ENCODE measurements around the gene KRT77.

Gene KRT77

DNA sequence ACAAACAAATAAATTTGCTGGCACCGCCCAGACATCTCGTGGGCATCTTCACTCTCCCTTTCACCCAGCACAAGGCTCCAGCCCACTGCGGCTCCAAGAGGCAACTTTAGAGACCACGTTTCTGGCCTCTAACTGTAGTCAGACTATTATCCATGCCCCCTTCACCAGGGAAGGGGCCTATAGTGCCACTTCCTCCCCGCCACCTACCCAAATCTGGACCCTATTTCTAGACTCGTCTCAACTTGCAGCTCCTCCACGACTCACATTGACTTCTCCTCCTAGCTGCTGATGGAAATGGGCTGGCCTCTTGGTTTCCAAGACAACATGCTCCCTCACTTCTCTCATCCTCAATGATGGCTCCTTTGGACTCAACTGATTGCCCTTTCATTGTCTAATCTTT is 35.4 kb downstream of the KRT77 start:
- no peaks in the 10 kb centered on the region for H3K4me1 Mint-ChIP-seq (ENCODE audit: low read depth)

DNA sequence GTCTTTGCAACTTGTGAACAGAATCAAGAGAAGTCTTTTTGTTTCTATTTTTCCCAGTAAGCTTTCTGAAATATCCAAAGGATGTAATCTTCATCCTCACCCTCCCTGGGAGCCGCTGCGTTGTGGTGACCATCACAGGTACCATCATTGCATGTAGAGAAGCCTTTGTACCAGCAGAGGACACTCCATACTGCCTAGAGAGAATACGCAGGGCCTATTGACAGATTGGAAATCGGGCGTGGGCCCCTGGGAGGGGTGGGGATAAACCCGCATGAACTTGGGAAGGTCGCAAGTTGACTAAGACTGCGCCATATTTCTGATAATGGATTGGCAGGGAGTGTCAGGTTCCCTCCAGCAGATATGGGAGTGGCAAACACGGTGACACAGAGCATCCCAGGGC is 35.8 kb downstream of the KRT77 start:
- Mint-ChIP-seq H3K27ac (no peak overlapping the region), H3K27me3 (no peaks in the 10 kb centered on the region), H3K4me3 (no peak overlapping the region), H3K36me3 (ENCODE audit: low read depth) (no peaks in the 10 kb centered on the region), H3K4me1 (ENCODE audit: low read depth) (peaks cover under 1% of the 10 kb centered on the region), H3K9me3 (no peaks in the 10 kb centered on the region)

More for the DNA sequence above, 35.4 kb downstream of the KRT77 start:
- Mint-ChIP-seq H3K27ac (no peak overlapping the region), H3K36me3 (ENCODE audit: low read depth) (no peaks in the 10 kb centered on the region), H3K9me3 (no peaks in the 10 kb centered on the region), H3K4me3 (no peak overlapping the region), H3K27me3 (no peaks in the 10 kb centered on the region)

- H3K36me3 Mint-ChIP-seq (ENCODE audit: low read depth): no peaks in the 10 kb centered on the region
- peaks cover 9% of the 10 kb centered on the region for H3K4me1 Mint-ChIP-seq (ENCODE audit: low read depth)
- H3K9me3 Mint-ChIP-seq: no peaks in the 10 kb centered on the region
- no peaks in the 10 kb centered on the region for H3K27me3 Mint-ChIP-seq
- H3K27ac Mint-ChIP-seq: no peak overlapping the region
- H3K4me3 Mint-ChIP-seq: no peak overlapping the region
Observed at GRCh38 chr12:52666471-52666870, 36.9 kb downstream of the KRT77 start.

DNA sequence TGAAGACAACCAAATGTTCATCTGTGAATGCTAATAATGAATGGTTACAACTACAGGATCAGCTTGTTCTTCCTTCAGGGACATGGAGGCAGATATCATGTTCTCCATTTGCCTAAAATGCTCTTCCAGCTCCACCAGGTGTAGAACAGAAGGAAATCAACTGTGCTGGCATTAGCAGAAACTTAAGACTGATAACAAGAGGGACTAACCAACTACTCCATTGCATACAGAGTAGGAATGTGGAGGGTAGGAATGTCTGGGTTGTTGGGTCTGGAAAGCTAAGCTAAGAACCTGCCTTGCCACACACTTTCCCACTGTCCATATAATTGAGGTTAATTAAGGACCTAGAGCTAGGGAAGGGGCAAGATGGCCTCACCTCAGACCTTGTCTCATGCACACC is 39.9 kb downstream of the KRT77 start:
- Mint-ChIP-seq H3K27me3 (no peaks in the 10 kb centered on the region), H3K4me3 (no peak overlapping the region), H3K36me3 (ENCODE audit: low read depth) (no peaks in the 10 kb centered on the region), H3K9me3 (no peaks in the 10 kb centered on the region), H3K27ac (no peak overlapping the region), H3K4me1 (ENCODE audit: low read depth) (peaks cover 9% of the 10 kb centered on the region)

DNA sequence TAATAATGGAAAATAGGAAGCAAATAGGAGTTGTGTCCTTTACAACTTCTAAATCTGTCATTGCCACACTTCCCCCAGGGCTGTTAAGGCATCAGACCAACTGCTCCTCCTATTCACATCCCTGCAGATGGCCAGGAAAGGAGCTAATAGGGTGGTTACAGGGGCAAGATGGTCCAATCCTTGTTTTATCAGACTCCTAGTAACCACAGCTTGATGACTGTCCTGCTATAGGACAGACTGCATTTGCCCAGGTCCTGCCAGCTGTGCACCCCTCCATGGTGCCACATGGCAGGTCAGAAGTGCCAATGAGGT is 40.5 kb downstream of the KRT77 start:
- Mint-ChIP-seq H3K36me3 (ENCODE audit: low read depth) (no peaks in the 10 kb centered on the region), H3K27ac (no peak overlapping the region), H3K4me3 (no peak overlapping the region), H3K27me3 (no peaks in the 10 kb centered on the region), H3K9me3 (no peaks in the 10 kb centered on the region), H3K4me1 (ENCODE audit: low read depth) (peaks cover 9% of the 10 kb centered on the region)

- peaks cover 9% of the 10 kb centered on the region for H3K4me1 Mint-ChIP-seq (ENCODE audit: low read depth)
- no peaks in the 10 kb centered on the region for H3K27me3 Mint-ChIP-seq
- H3K4me3 Mint-ChIP-seq: no peak overlapping the region
- H3K27ac Mint-ChIP-seq: no peak overlapping the region
- no peaks in the 10 kb centered on the region for H3K9me3 Mint-ChIP-seq
- H3K36me3 Mint-ChIP-seq (ENCODE audit: low read depth): no peaks in the 10 kb centered on the region
Observed at GRCh38 chr12:52662093-52662917, 41.0 kb downstream of the KRT77 start.

- H3K4me1 Mint-ChIP-seq (ENCODE audit: low read depth): peaks cover 9% of the 10 kb centered on the region
Observed at GRCh38 chr12:52661668-52662067, 41.7 kb downstream of the KRT77 start.

DNA sequence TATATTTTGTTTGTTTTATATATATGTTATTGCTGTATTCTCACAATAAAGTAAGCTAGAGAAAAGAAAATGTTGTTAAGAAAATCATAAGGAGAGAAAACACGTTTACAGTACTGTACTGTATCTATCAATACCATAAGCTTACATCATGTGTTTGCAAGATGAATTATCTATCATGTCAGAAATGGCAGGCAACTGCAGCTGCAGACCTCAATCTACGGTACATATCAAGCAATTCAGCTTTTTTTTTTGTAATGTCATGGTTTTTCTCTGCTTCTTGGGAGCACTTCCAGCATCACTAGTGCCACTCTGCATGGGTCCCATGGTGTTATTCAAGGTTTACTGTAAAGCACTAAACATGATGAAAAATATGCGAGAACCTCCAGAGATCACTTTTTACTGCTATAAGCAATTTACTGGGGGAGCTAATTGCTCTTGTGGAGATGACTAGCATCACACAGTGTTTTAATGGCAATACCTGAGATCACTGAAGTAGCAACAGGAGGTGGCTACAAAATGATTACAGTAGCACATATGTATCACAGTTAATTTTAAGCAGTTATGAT is 42.3 kb downstream of the KRT77 start:
- Mint-ChIP-seq H3K27ac (no peak overlapping the region), H3K4me1 (ENCODE audit: low read depth) (peaks cover 9% of the 10 kb centered on the region), H3K27me3 (no peaks in the 10 kb centered on the region), H3K9me3 (no peaks in the 10 kb centered on the region), H3K36me3 (ENCODE audit: low read depth) (no peaks in the 10 kb centered on the region), H3K4me3 (no peak overlapping the region)

More at GRCh38 chr12:52661668-52662067, 41.7 kb downstream of the KRT77 start:
- Mint-ChIP-seq H3K4me3 (no peak overlapping the region), H3K27me3 (no peaks in the 10 kb centered on the region), H3K27ac (no peak overlapping the region), H3K36me3 (ENCODE audit: low read depth) (no peaks in the 10 kb centered on the region), H3K9me3 (no peaks in the 10 kb centered on the region)

GRCh38 chr12:52659951-52660350 is 43.4 kb downstream of the KRT77 start:
- Mint-ChIP-seq H3K4me1 (ENCODE audit: low read depth) (peaks cover 9% of the 10 kb centered on the region), H3K27ac (no peak overlapping the region)

GRCh38 chr12:52659395-52659794 is 43.9 kb downstream of the KRT77 start:
- no peaks in the 10 kb centered on the region for H3K36me3 Mint-ChIP-seq (ENCODE audit: low read depth)
- H3K9me3 Mint-ChIP-seq: no peaks in the 10 kb centered on the region
- no peaks in the 10 kb centered on the region for H3K27me3 Mint-ChIP-seq
- H3K4me1 Mint-ChIP-seq (ENCODE audit: low read depth): peaks cover 9% of the 10 kb centered on the region
- no peak overlapping the region for H3K4me3 Mint-ChIP-seq
- H3K27ac Mint-ChIP-seq: no peak overlapping the region

More at GRCh38 chr12:52659951-52660350, 43.4 kb downstream of the KRT77 start:
- H3K4me3 Mint-ChIP-seq: no peak overlapping the region
- no peaks in the 10 kb centered on the region for H3K9me3 Mint-ChIP-seq
- H3K27me3 Mint-ChIP-seq: no peaks in the 10 kb centered on the region
- no peaks in the 10 kb centered on the region for H3K36me3 Mint-ChIP-seq (ENCODE audit: low read depth)

DNA sequence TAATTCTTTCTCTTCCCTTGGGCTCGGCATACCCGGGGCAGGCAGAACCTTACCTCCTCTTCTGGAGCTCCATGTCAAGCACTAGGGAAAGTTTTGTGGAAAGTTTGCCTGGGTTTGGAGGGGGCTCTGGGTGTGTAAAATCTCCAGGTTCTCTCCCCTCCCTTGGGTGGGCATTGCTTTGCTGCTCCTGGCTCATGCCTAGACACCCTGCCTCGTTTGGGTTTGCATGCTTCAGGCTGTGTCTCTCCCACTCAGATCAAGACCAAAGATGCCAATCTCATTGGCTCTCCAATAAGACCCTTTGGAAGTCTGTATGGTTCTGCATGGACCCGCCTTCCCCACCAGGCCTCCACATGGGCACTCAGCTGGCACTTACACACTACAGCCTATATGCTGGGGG is 45.1 kb downstream of the KRT77 start:
- no peaks in the 10 kb centered on the region for H3K9me3 Mint-ChIP-seq
- H3K27ac Mint-ChIP-seq: no peak overlapping the region
- H3K27me3 Mint-ChIP-seq: no peaks in the 10 kb centered on the region
- H3K4me1 Mint-ChIP-seq (ENCODE audit: low read depth): peaks cover 9% of the 10 kb centered on the region
- no peak overlapping the region for H3K4me3 Mint-ChIP-seq
- H3K36me3 Mint-ChIP-seq (ENCODE audit: low read depth): no peaks in the 10 kb centered on the region

DNA sequence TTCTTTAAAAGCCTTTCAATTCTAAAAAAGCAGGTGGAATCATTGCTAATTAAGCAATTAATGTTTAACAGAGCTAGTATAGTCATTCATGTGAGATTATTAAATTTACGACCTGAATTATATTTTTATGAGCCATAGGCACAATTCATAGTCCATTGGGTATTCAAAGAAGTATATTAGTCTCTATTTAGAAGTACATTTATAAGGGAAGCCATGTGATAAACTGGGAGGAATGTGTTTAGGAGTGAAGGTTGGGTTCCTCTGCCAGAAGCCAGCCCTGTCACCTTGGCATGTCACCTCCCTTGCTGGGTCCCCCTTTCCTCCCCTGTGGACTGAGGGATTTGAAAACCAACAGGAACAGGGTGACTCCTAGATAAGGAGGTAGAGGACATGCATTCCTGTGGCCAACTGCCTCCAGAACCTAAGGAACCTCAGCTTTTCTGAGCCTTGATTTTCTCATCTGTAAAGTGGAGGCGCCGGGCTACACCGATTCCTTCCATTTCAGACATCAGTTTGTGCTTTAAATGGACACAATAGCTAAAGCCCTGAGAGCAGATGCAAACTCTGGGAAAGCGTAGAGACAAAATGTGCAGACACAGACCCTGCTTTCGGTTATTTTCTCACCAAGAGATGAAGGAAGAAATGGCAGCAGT is 45.9 kb downstream of the KRT77 start:
- Mint-ChIP-seq H3K27ac (no peak overlapping the region), H3K27me3 (no peaks in the 10 kb centered on the region), H3K9me3 (no peaks in the 10 kb centered on the region), H3K4me3 (no peak overlapping the region), H3K36me3 (ENCODE audit: low read depth) (no peaks in the 10 kb centered on the region), H3K4me1 (ENCODE audit: low read depth) (peaks cover 8% of the 10 kb centered on the region)

DNA sequence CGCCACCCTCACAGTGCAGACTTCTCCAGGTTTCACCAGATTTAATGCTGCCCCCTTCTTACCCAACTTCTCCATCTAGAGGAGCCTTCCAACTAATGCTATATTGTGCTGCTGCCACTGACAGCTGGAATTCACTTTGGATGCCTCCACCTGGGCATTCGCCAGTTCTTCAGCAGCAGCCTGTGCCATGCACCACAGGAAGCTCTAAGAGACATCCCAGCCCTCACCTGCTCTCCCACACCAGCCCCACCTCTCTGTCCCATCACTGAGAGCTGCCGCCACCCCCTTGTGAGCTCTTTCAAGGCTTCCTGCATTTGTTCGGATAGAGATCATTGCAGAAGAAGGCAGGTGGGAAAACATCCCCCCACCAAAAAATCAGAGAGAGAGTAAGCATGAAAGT is 46.7 kb downstream of the KRT77 start:
- H3K4me1 Mint-ChIP-seq (ENCODE audit: low read depth): peaks cover under 1% of the 10 kb centered on the region
- no peaks in the 10 kb centered on the region for H3K36me3 Mint-ChIP-seq (ENCODE audit: low read depth)
- H3K27ac Mint-ChIP-seq: no peak overlapping the region
- no peak overlapping the region for H3K4me3 Mint-ChIP-seq
- H3K9me3 Mint-ChIP-seq: no peaks in the 10 kb centered on the region
- H3K27me3 Mint-ChIP-seq: no peaks in the 10 kb centered on the region

- H3K9me3 Mint-ChIP-seq: no peaks in the 10 kb centered on the region
- H3K4me1 Mint-ChIP-seq (ENCODE audit: low read depth): no peaks in the 10 kb centered on the region
- no peaks in the 10 kb centered on the region for H3K27me3 Mint-ChIP-seq
- H3K36me3 Mint-ChIP-seq (ENCODE audit: low read depth): no peaks in the 10 kb centered on the region
- H3K4me3 Mint-ChIP-seq: no peak overlapping the region
- no peak overlapping the region for H3K27ac Mint-ChIP-seq
Observed at GRCh38 chr12:52655720-52656124, 47.6 kb downstream of the KRT77 start.

GRCh38 chr12:52655251-52655650 is 48.1 kb downstream of the KRT77 start:
- no peaks in the 10 kb centered on the region for H3K9me3 Mint-ChIP-seq
- no peak overlapping the region for H3K4me3 Mint-ChIP-seq
- no peak overlapping the region for H3K27ac Mint-ChIP-seq
- no peaks in the 10 kb centered on the region for H3K36me3 Mint-ChIP-seq (ENCODE audit: low read depth)
- H3K27me3 Mint-ChIP-seq: no peaks in the 10 kb centered on the region
- no peaks in the 10 kb centered on the region for H3K4me1 Mint-ChIP-seq (ENCODE audit: low read depth)
